Measurements from ENCODE around the gene TNFRSF14.

TNFRSF14 gene

DNA sequence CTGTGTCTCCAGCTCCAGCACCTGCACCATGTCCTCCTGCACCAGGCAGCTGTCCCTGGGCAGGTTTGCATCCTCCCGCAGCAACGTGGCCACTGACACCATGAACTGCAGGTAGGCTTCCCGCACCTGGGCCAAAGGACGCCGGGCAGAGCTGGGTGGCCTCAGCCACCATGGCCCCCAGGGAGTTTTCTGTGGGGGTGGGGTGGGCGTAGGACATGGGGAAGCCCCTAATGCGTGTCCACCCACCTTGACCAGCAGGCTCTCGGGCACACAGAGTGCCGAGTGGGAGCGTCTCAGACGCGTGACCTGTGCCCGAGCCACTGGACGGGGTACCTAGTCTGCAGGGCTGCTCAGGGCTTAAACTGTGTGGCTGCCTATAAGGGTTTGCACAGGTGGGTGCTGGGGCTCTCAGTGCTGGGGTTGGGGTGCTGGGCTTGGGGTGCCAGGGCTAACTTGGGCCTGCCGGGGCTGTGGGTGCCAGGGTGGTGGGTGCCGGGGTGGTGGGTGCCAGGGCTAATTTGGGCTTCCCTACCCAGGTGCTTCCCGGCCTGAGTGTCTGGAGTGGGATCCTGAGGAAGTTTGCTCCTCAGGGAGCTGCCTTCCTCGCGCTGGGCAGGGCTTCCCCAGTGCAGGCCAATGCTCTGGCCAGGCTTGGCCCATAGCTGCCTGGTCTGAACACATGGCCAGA, 48.1 kb downstream of the TNFRSF14 start:
- no peak for FAIRE-seq

DNA sequence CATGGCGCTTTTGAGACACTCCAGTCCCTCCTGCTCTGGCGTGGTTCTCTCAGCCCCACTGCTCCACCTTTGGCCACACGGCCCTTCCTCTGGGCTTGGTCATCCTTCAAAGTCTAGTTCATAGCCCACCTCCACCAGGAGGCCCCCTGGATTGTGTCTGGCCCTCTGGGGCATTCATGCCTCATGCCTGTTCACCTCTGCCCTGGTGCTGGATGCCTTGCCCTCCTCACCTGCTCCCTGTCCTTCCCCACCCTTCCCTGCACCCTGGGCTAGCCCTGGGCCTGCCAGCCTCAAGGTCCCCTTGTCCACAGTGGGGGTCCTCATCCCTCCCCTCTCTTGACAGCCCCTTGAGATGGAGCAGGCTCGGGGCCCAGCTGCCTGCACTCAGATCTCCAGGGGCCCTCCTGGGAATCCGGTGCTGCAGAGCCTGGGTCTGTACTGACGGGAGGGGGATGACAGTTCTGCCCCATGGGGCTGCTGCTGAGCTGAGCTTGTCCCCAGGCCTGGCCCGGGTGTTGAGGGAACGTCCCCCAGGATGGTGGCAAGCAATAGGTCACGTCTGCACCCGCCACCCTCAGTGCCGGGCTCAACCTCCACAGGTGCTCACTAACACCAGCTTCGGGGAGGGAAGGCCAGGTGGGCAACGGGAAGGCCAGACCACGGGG, 48.8 kb downstream of the TNFRSF14 start:
- no peak for FAIRE-seq

DNA sequence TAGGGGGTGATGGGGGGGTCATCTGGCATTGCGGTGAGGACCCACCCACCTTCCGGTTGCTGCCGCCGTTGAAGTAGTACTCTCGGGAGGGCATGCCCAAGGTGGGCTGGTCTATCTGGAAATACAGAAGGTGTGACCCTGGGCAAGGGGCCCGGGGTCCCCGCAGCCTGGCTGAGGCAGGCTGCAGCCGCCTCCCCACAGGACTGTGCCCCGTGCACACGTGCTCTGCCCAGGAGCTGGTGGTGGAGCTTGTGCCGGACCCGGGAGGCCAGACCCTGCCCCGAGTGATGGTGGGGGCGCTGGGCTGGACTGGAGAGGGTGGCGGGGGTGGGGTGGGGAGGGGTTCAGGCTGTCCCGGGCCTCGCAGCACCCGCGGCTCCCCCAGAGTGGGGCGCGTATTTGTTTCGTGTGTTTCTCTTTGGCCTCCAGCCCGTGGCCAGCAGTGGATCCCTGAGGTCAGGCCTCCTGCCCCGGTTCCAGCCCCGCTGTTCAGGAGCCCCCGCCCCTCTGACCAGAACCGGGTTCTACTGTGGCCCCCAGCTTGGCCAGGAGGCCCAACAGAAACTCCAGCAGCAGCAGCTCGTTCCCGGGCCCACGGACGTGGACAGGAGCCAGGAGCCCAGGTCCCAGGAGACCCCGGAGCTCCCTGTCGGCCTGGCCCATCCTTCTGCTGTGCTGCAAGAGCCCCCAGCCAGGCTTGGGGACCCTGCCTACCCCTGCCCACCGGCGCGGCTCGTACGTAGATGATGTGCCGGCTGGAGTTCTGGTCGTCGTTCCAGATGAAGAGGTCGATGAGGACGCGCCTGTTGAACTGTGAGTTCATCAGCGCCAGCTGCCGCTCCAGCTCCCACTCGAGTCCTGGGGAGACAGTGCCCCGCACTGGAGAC, 49.6 kb downstream of the TNFRSF14 start:
- FAIRE-seq: no peak

DNA sequence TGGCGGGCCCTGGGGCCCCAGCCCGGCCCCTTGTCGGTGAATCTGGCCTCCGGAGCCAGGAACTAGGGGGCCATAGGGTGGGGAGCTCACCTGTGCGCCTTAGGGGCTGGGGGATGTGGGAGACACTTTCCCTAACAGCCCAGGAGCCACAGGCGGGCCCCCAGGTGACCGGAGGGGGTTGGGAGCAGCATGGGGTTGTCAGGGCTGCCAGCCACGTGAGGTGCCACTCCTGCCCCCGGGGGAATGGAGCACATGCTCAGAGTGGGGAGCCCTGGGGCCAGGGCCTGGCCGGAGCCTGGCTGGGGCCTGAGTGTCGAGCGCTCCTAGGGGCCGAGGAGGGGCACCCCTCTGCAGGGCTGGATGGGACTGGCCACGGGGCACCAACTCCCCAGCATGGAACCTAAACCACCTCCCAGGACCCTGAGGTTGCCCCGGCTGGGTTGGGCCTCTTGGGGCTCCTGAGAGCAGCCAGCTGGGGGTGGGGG, 50.3 kb downstream of the TNFRSF14 start:
- FAIRE-seq: no peak

DNA sequence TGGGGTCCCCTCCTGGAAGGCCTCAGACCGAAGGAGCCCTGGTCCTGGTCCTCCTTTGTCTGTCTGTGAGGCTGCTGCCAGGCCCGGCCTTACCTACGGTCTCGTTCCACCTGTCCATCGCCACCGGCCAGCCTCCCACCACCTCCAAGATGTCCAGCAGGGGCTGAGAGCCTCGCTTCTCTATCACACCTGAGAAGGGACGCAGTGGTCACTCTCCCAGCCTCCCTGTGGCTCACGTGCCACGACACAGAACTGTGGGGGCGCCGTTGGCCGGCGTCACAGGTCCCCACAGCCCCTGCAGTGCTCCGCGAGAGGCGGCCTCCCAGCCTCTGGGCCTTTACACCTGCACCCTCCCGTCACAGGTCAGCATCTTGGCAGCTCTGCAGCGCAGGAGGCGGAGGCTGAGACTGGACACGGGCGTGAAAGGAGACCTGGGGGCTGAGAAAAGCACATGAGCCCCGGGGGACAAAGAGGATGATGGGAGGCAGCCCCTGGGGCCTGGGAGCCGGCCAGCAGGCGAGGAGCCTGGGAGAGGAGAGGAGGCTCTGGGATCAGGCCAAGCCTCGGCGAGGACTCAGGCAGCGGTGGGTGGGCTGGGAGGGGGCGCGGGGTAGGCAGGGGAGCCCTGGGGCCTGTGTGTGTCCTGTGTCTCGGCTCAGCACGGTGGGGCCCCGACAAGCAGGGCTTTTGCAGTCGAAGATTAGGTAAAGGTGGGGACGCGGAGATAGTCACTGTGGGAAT, 50.9 kb downstream of the TNFRSF14 start:
- no peak for FAIRE-seq

DNA sequence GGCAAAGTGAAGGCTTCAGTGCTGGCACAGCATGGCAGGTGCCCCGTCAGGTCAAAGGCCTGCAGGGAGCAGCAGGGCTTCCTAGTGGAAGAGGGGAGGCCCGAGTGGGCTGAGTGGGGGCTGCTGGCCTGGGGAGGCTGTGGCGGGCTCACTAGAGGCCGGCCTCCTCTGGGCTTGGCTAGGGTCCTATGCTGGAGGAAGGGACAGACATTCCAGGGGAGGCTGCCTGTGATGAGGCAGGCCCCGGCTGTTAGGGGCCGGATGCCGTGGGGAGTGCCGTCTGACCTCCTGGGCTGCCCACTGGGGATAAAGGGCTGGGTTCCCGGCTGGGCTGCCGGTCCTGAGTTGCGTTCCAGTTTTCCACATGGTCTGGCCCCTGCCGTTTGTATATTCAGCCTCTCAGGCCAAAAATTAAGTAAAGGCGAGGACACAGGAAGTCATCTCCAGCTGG, 51.5 kb downstream of the TNFRSF14 start:
- no peak for FAIRE-seq

DNA sequence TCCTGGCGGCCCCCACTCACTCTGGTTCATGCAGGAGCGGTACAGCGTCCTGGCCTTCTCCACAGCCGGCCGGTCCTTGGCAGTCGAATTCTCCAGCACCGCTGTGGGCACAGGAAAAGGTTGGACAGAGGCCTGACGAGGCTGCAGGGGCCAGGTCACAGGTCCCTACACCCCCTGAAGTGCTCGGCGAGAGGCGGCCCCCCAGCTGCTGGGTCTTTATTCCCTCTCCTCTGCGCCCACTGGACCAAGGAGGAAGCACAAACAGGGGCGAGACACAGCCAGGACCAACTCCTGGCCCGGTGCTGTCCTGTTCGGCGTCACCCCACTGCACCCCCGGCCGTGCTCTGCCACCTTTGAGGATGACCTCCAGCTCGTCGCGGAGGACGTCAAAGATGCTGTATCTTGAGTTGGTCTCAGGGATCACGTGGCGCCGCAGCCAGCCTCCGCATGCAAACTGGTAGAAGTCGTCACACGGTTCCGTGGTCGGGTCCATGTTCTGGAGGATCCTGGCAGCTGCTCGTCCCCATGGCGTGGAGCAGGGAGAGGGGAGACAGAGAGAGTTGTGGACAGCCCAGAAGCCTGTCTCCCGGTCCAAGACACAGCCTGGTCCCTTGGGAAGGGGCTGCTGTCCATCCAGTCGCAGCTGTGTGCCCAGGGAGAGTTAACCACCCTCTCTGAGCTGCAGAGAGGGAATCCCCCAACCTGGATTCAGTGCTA, 53.3 kb downstream of the TNFRSF14 start:
- FAIRE-seq: no peak

DNA sequence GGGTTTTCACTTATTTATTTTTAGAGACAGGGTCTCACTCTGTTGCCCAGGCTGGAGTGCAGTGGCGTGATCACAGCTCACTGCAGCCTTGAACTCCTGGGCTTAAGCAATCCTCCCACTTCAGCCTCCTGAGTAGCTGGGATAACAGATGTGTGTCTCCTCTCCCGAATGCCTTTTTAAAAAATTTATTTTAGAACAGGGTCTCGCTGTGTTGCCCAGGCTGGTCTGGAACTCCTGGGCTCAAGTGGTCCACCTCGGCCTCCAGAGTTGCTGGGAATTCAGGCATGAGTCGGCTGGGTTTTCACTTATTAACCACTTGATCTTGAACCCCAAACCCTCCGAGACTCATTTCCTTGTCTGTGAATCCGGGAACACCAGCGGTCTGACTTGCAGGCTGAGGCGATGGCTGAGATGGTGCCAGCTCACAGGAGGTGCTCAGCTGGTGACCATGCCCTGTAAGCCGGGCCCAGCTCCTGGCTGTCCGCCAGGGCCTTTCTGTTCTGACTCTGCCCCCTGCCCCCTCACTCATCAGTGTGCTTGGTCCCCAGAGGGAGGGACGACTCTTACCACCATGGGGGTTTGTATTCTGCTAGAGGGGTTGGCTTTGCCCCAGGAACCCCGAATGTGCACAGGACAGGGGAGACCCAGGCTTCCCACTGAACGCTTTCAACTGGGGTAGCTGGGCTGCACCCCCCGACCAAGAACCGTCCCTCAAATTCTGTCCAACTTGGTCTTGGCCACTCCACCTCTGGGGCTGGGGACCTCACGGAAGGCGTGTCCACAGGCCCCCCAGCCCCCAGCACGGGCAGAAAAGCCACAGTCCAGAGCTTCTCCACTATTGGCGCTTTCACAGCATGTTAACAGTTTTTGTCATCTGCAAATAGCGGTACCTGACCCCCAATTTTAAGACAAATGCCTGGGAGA, 54.1 kb downstream of the TNFRSF14 start:
- FAIRE-seq: no peak

DNA sequence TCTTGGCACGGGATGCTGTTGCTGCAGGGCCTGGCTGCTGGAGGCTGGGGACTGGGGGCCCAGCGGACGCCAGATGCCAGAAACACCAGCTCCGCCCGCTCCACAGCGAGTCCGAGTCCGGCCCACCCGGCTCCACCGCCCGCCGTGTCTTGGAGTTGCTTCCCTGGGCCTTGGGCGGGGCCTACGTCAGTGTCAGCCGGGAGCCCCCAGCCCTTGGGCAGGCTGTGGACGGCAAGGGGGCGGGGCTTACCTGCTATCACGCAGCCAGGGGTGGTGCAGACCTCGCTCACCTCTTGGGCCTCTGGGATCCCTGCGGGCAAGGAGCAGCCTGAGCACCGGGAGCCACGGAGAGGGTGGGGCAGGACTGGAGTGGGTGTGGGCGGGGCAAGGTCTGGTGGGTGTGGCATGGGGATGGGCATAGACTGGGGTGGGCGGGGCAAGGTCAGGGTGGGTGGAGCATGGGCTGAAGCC, 54.9 kb downstream of the TNFRSF14 start:
- FAIRE-seq: no peak

DNA sequence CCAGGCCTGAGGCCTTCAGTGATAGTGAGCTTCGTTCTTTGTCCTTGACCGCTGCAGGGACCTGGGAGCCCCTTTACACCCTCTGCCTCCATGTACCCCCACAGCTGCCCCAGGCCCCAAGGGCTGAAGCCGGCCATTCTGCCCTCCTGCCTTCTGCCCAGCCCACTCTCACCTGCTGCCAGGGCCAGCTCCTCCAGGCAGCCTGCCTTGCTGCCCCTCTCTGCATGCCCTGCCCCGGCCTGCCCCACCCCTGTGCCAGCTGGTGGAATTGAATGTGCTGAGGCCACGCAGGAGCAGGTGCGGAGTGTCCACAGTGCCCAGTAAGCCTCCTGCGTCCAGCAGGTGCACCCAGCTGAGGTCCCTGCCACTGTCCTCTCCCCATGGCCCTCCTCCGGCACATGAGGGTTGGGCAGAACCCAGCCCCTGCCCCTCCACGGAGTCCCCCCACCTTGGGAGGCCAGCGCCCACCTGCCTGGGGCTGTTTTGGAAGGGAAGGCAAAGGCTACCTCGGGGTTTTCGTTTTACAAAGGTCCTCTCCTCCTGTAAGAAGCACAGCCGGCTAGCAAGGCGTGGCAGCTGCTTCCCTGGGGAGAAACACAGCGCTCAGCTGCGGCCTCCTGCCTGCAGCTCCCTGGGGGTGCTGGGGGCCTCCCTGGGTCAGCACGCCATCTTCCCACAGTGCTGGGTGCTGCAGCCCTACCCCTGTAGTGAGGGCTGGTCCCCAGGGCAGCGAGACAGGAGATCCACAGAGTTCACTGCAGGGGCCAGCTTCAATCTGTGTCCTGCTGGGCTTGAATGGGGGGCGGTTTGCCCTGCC, 55.7 kb downstream of the TNFRSF14 start:
- FAIRE-seq: no peak

DNA sequence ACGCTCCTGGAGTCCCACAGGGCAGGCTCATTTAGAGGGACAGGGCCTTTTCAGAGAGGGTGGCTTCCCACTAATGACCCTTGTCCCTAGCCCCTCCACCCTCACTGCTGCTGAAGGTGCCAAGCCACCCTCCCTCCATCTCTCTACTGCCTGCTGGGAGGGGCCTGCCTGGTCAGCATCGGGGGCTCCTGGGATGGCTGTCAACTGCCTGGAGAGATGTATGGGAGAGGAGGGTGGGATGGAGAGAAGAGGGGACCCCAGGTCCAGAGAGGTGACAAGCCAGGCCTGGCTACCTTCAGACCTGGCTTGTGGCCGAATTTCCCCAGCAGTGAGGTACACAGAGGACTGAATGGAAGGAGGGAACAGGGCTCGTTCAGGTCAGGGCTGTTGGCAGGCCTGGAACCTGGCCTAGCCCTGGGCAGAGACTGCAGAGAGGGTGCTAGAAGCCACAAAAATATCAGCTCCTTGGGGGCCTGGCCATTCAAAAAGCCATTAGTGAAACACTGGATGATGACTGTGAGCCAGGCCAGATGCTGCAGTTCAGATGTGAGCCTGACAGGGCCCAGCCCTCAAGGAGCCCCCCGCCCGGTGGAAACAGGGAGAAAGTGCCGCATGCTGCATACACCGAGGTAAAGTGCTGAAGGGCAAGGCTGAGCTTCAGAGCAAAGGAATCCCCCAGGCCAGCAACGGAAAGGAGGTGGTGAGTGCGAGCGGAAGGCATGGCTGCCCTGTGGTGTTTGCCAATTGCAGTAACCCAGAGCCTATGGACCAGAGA, 56.6 kb downstream of the TNFRSF14 start:
- no peak for FAIRE-seq
